OCI-LY1 (cell line): ENCODE measurements around the gene ADPGK.

Experiments
- EZH2 ChIP-seq: fragments of 200-600 bp; sonication (generic), shearing (Covaris generic); IDR thresholded peaks from 2 replicates; pipeline ENCODE4 v1.8.0; 2017; ENCODE audit warnings: borderline replicate concordance, mixed run types, mild to moderate bottlenecking, antibody characterized with exemption, low read length, moderate library complexity, mixed read lengths
- TF ChIP-seq, protein P1 (sequence below): fragments of 200-600 bp; sonication (generic), shearing (Covaris generic); IDR thresholded peaks from 2 replicates; pipeline ENCODE4 v1.5.1; 2017; ENCODE audit warnings: mild to moderate bottlenecking, antibody characterized with exemption, low read length, moderate library complexity, mixed read lengths

DNA sequence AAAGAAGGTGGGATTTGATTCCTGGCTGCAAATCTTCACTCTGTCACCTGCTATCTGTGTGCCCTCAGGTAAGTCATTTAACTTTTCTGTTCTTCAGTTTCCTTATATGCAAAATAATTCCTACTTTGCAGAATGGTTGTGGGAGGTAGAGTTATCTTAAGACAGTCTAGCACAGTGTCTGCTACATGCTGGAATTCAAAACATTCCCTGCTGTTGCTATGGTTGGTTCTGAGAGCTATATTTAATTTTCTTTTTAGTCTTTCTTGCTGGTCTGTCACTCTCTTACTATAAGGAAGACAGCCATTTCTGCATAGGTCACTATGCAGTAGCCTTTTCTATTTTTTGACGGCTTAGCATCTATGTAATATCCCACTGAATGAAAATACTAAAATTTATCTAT is 4.0 kb upstream of the ADPGK start:
- TF ChIP-seq EZH2: no peak
- TF ChIP-seq, protein P1, sequence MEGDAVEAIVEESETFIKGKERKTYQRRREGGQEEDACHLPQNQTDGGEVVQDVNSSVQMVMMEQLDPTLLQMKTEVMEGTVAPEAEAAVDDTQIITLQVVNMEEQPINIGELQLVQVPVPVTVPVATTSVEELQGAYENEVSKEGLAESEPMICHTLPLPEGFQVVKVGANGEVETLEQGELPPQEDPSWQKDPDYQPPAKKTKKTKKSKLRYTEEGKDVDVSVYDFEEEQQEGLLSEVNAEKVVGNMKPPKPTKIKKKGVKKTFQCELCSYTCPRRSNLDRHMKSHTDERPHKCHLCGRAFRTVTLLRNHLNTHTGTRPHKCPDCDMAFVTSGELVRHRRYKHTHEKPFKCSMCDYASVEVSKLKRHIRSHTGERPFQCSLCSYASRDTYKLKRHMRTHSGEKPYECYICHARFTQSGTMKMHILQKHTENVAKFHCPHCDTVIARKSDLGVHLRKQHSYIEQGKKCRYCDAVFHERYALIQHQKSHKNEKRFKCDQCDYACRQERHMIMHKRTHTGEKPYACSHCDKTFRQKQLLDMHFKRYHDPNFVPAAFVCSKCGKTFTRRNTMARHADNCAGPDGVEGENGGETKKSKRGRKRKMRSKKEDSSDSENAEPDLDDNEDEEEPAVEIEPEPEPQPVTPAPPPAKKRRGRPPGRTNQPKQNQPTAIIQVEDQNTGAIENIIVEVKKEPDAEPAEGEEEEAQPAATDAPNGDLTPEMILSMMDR: no peak
